K562 (cell line): Measurements from ENCODE around the gene PDCD1. TPM values are rescaled to one million over a fixed set of nuclear protein-coding genes. Genes with fewer than 3 reads are reported as not detected.

ENCODE experiments used
- ATAC-seq: fragments of 200-7000 bp; cut with Tn5 transposase; 3 replicates; pipeline ENCODE4 v1.9.1; 2020; ENCODE audit warnings: moderate library complexity
- BruUV-seq: library from RNA; stranded (reverse); fragments of 400-500 nt; replicated peaks from 2 replicates; lab custom pipeline; 2021; lab: Mats Ljungman, UMichigan
- CTCF ChIA-PET: fragments of 300-600 bp; formaldehyde crosslinking; extraction: SDS; loops from one replicate; lab custom pipeline; 2021; ENCODE audit warnings: low intra/inter-chr PET ratio; lab: Yijun Ruan, JAX
- POLR2A ChIA-PET: fragments of 300-600, 350-650 bp; sonication (Branson Sonifier 250); formaldehyde crosslinking; extraction: SDS; loops from one replicate; lab custom pipeline; 2021; ENCODE audit warnings: antibody characterized with exemption, inconsistent platforms; lab: Yijun Ruan, JAX
- DNase-seq, 4 experiments: peaks; one replicate each; pipeline versions ENCODE4 v3.0.0 to v3.0.0-alpha.2; 2011 to 2018; ENCODE audit warnings: low spot score in 3 of 4, mixed read lengths in 3 of 4; ENCODE audit errors: extremely low read depth in 1 of 4
- FAIRE-seq: peaks from 2 replicates; lab custom pipeline; 2011; peaks lifted over from hg19 to GRCh38; lab: Jason Lieb, UNC
- H2AFZ ChIP-seq: 2 replicates; pipeline ENCODE4 v1.6.0; 2011; ENCODE audit warnings: low read depth, low read length, control low read depth, inconsistent platforms
- H3K27ac ChIP-seq: fragments of 200-600 bp; 3 replicates; pipeline ENCODE4 v1.8.0; 2011; ENCODE audit warnings: low read depth, mild to moderate bottlenecking, control low read depth, inconsistent platforms, low read length, moderate library complexity, mixed read lengths; ENCODE audit errors: extremely low read depth
- H3K27me3 ChIP-seq, 2 experiments: fragments of 300-600 bp in 1 of 2; 2 replicates in 1 of 2; 3 replicates in 1 of 2; pipeline versions ENCODE4 v1.6.0 to v1.8.0; 2011; ENCODE audit warnings: inconsistent platforms in 2 of 2, low read length in 2 of 2, mild to moderate bottlenecking in 1 of 2, mixed read lengths in 1 of 2, moderate library complexity in 1 of 2; ENCODE audit not compliant: control insufficient read depth in 2 of 2, insufficient read depth in 2 of 2
- H3K36me3 ChIP-seq: fragments of 300-600 bp; 3 replicates; pipeline ENCODE4 v1.8.0; 2011; ENCODE audit warnings: mild to moderate bottlenecking, low read length, inconsistent platforms; ENCODE audit not compliant: control insufficient read depth, insufficient read depth
- H3K4me1 ChIP-seq, 2 experiments: fragments of 200-600 bp in 1 of 2; replicated peaks in 1 of 2; 2 replicates in 1 of 2; 3 replicates in 1 of 2; pipeline versions ENCODE4 v1.5.1 to v1.8.0; 2011; ENCODE audit warnings: inconsistent platforms in 2 of 2, low read length in 2 of 2, mild to moderate bottlenecking in 1 of 2, mixed read lengths in 1 of 2, moderate library complexity in 1 of 2; ENCODE audit not compliant: control insufficient read depth in 2 of 2, insufficient read depth in 2 of 2
- H3K4me2 ChIP-seq: 2 replicates; pipeline ENCODE4 v1.6.1; 2011; ENCODE audit warnings: low read length, control low read depth, inconsistent platforms, mixed read lengths; ENCODE audit not compliant: insufficient read depth
- H3K4me3 ChIP-seq: fragments of 200-600 bp; sonication (generic), shearing (Covaris generic); 2 replicates; pipeline ENCODE4 v1.5.1; 2016; ENCODE audit warnings: control low read depth, inconsistent platforms
- H3K79me2 ChIP-seq: fragments of 200-600 bp; 3 replicates; pipeline ENCODE4 v1.8.0; 2011; ENCODE audit warnings: low read length, inconsistent platforms; ENCODE audit not compliant: control insufficient read depth, insufficient read depth
- H3K9ac ChIP-seq, 2 experiments: 2 replicates each; pipeline versions ENCODE4 v1.6.0 to v1.6.1; 2011; ENCODE audit warnings: low read depth in 2 of 2, low read length in 2 of 2, control low read depth in 1 of 2, inconsistent platforms in 1 of 2, mild to moderate bottlenecking in 1 of 2, mixed read lengths in 1 of 2; ENCODE audit not compliant: insufficient read depth in 1 of 2
- H3K9me1 ChIP-seq: one replicate; pipeline ENCODE4 v1.6.0; 2011; ENCODE audit warnings: inconsistent platforms, mild to moderate bottlenecking, low read length, moderate library complexity; ENCODE audit not compliant: control insufficient read depth, insufficient read depth
- H3K9me3 ChIP-seq: replicated peaks from 2 replicates; pipeline ENCODE4 v1.5.1; 2011; ENCODE audit warnings: low read depth, low read length, inconsistent platforms; ENCODE audit not compliant: control insufficient read depth, insufficient read depth
- H4K20me1 ChIP-seq: replicated peaks from 2 replicates; pipeline ENCODE4 v1.6.1; 2011; ENCODE audit warnings: low read length, inconsistent platforms, mixed read lengths; ENCODE audit not compliant: control insufficient read depth, insufficient read depth
- GABPA ChIP-seq: fragments of 200-800 bp; sonication (Bioruptor generic); conservative IDR thresholded peaks from 2 replicates; pipeline ENCODE4 v1.6.1; 2016; ENCODE audit warnings: low read depth, missing genetic modification characterization, missing compliant biosample characterization
- MAFK ChIP-seq: IDR thresholded peaks from 2 replicates; pipeline ENCODE4 v1.6.1; 2011; ENCODE audit warnings: low read length, improper control_type of control experiment
- NELFE ChIP-seq: IDR thresholded peaks from 2 replicates; pipeline ENCODE4 v1.6.1; 2011; ENCODE audit warnings: mild to moderate bottlenecking; ENCODE audit not compliant: insufficient read depth, insufficient read length
- NFE2 ChIP-seq: IDR thresholded peaks from 2 replicates; pipeline ENCODE4 v1.6.1; 2014; ENCODE audit warnings: antibody characterized with exemption, low read depth
- PHF8 ChIP-seq: fragments of 200-600 bp; sonication (generic); IDR thresholded peaks from 2 replicates; pipeline ENCODE4 v1.6.1; 2012; ENCODE audit warnings: mixed run types, mild to moderate bottlenecking, inconsistent platforms, low read length, moderate library complexity, borderline replicate concordance
- RBM17 ChIP-seq: fragments of 200-400 bp; formaldehyde crosslinking; IDR thresholded peaks from 2 replicates; pipeline ENCODE4 v1.6.1; 2017; ENCODE audit warnings: low read depth, mild to moderate bottlenecking, low read length, borderline replicate concordance
- RNF2 ChIP-seq: sonication (generic); IDR thresholded peaks from 2 replicates; pipeline ENCODE4 v1.6.1; 2016
- VEZF1 ChIP-seq: fragments of 200-800 bp; sonication (Bioruptor generic); IDR thresholded peaks from 2 replicates; pipeline ENCODE4 v1.6.1; 2017; ENCODE audit warnings: missing genetic modification characterization, missing compliant biosample characterization
- YY1 ChIP-seq, 3 experiments: IDR thresholded peaks; 2 replicates each; pipeline ENCODE4 v1.6.1; 2011; ENCODE audit warnings: low read length in 2 of 3, mild to moderate bottlenecking in 2 of 3, moderate library complexity in 2 of 3, borderline replicate concordance in 1 of 3, control low read depth in 1 of 3, low read depth in 1 of 3; ENCODE audit not compliant: insufficient read depth in 3 of 3, insufficient replicate concordance in 2 of 3, control insufficient read depth in 1 of 3, insufficient read length in 1 of 3; ENCODE audit errors: extremely low read depth in 1 of 3
- ZBTB11 ChIP-seq, 3 experiments: fragments of 200-800 bp in 1 of 3; fragments of 250-450 bp in 1 of 3; fragments of 450-650 bp in 1 of 3; sonication (Bioruptor Pico) in 1 of 3; sonication (Bioruptor generic) in 1 of 3; formaldehyde crosslinking in 1 of 3; IDR thresholded peaks; 2 replicates each; pipeline versions ENCODE4 v1.6.1 to v1.8.0; 2016 to 2022; ENCODE audit warnings: mild to moderate bottlenecking in 2 of 3, missing genetic modification characterization in 2 of 3, missing compliant biosample characterization in 1 of 3, moderate library complexity in 1 of 3
- ZNF639 ChIP-seq, 2 experiments: fragments of 200-800 bp in 1 of 2; sonication (Bioruptor generic) in 1 of 2; sonication (generic) in 1 of 2; formaldehyde crosslinking in 1 of 2; IDR thresholded peaks in 1 of 2; conservative IDR thresholded peaks in 1 of 2; 2 replicates each; pipeline versions ENCODE4 v1.5.0 to v1.6.1; 2016 to 2020; ENCODE audit warnings: missing compliant biosample characterization in 1 of 2, missing genetic modification characterization in 1 of 2, missing genetic modification reagents in 1 of 2
- WGBS: fragments of 100-300 bp; shearing (Covaris generic); methylation state at CpG from one replicate; pipeline ENCODE4 v1.1.6; 2016; ENCODE audit warnings: low coverage, mixed read lengths; ENCODE audit not compliant: insufficient coverage; ENCODE audit errors: missing lambda C conversion rate; 5-methylcytosine and 5-hydroxymethylcytosine counted together
- in situ Hi-C: fragments of 300-500 bp; cut with MboI; formaldehyde crosslinking; loops from 4 replicates; pipeline ENCODE4 v1.15.0; 2018; ENCODE audit warnings: inconsistent platforms, mixed read lengths
- intact Hi-C: fragments of 100-400 bp; cut with micrococcal nuclease; formaldehyde crosslinking; loops from 2 replicates; pipeline ENCODE4 v1.14.2; 2022
- polyA plus RNA-seq, 8 experiments: library from polyadenylated mRNA; depleted of rRNA in 4 of 8; stranded (reverse) in 5 of 8; unstranded in 3 of 8; fragments of >200 nt; fragmentation: Nextera tagmentation in 2 of 8; fragmentation: Illumina TruSeq in 1 of 8; extraction: Ambion mirVana in 2 of 8; extraction: Trizol in 1 of 8; gene quantifications; 2 replicates each; pipeline versions ENCODE4 v1.2.1 to v1.2.3, GENCODE V29; 2011 to 2014; ENCODE audit warnings: inconsistent platforms in 1 of 8, missing spikeins in 1 of 8
- total RNA-seq, 7 experiments: library from RNA; depleted of rRNA in 6 of 7; stranded (reverse); fragments of >200 nt in 6 of 7; fragmentation: Illumina TruSeq in 2 of 7; extraction: Trizol in 2 of 7; gene quantifications; 2 replicates each; pipeline versions ENCODE4 v1.2.1 to v1.2.3, GENCODE V29; 2011 to 2021; ENCODE audit warnings: low replicate concordance in 1 of 7

Gene PDCD1
- total and polyA plus RNA-seq, 9 of the 15 experiments (the other 6 are each of a cell fraction or from before 2014, with no cell fraction given): 0.15 to 2.5 (median 1.0) TPM; not detected in 2

- intact Hi-C loops (no loop called here), in situ Hi-C loops (no loop called here)
- POLR2A ChIA-PET: interaction anchor here (1.0 to 1.2 kb wide), 3 partner anchors 8 to 139 kb away, joined by 3 to 4 read pairs (median 4); no protein-coding TSS in a partner anchor
- TF ChIP-seq MAFK: peak; percentile 22; the same call in 1 of the 2 replicates
- TF ChIP-seq YY1 (IDR thresholded peaks at IDR 0.05; ENCODE audit: borderline replicate concordance in 1 of 3, control insufficient read depth in 1 of 3, extremely low read depth in 1 of 3, insufficient read depth in 3 of 3, insufficient read length in 1 of 3, insufficient replicate concordance in 2 of 3, low read depth in 1 of 3, low read length in 2 of 3): peak in 1 of 3 experiments; percentile 44
- peak; percentile 48; the same call in 1 of the 2 replicates for TF ChIP-seq VEZF1 (CRISPR knock-in tag)
- TF ChIP-seq NELFE: no peak
- no peak for TF ChIP-seq RBM17
- peak; percentile 53; the same call in 1 of the 2 replicates for TF ChIP-seq RNF2
- TF ChIP-seq ZBTB11 (CRISPR knock-in tag; IDR thresholded peaks at IDR 0.05): 0 out of 6 replicates have a peak, but pooled peaks of 1 of the 3 experiments have one; percentile 47
- peak; percentile 58 for TF ChIP-seq GABPA (tag)
- TF ChIP-seq NFE2: peak; percentile 71
- 0 out of 4 replicates have a peak, but pooled peaks of 1 of the 2 experiments have one; percentile 22 for TF ChIP-seq ZNF639 (CRISPR knock-in tag; conservative IDR thresholded peaks at IDR 0.05 in 1 of 2, IDR thresholded peaks at IDR 0.05 in 1 of 2)
- no peak for TF ChIP-seq PHF8
Measured at GRCh38 chr2:241804326-241805229, 54.1 kb downstream of the PDCD1 start.

More at GRCh38 chr2:241804326-241805229, 54.1 kb downstream of the PDCD1 start:
- Histone ChIP-seq H3K9me1 (no peaks in the 10 kb centered on the region), H3K36me3 (no peaks in the 10 kb centered on the region), H4K20me1 (no peaks in the 10 kb centered on the region), H2AFZ (peak overlapping the region; percentile 53; the same call in 1 of the 2 replicates), H3K27me3 (no peaks in the 10 kb centered on the region), H3K79me2 (peaks cover 3% of the 10 kb centered on the region; the same call in 1 of the 3 replicates), H3K4me1 (peaks cover 20 to 59% of the 10 kb centered on the region in 2 experiments), H3K9me3 (no peaks in the 10 kb centered on the region; the same call in 1 of the 2 replicates), H3K27ac (peak overlapping the region; percentile 98), H3K9ac (peak overlapping the region; percentile 73 to 91), H3K4me2 (peak overlapping the region; percentile 71), H3K4me3 (no peak overlapping the region)
- DNase-seq (peak; percentile 21 to 84 (median 34)), FAIRE-seq (no peak), ATAC-seq (peak; percentile 73)
- BruUV-seq: no TSS peak
- CTCF ChIA-PET: no interaction called here
- WGBS: 48% methylated on average over 14 of the region's 35 CpGs
